ENCODE measurements around the gene KCNK17. TPM values are rescaled to one million over a fixed set of nuclear protein-coding genes. Genes with fewer than 3 reads are reported as not detected.
A peak's percentile ranks its signal among the peaks of the same experiment; 100 is the strongest.

KCNK17 gene
- total RNA-seq, 2 experiments from 2014 or later, result not detected

DNA sequence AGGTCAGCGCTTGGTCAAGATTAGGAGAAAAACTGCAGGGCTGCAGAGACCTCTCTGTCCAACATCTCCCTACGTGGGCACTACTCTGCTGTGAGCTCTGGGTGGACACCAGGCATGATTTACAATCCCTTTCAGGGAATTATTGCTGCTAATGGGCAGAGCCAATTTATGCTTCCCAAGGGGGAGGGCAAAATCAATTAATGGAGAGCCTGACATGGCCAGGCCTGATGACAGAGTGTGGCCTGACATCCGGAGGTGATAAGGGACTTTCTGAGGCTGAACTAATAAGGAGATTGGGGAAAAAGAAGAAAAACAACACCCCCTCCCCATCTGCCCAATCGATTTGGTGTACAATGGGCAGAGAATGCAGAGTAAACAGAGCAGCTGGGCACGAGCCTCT, 13.3 kb upstream of the KCNK17 start:
- H3K36me3 Mint-ChIP-seq, result no peaks in the 10 kb centered on the region
- POLR2A ChIA-PET, result no interaction called here
- no peaks in the 10 kb centered on the region for H3K9me3 Mint-ChIP-seq
- no peak overlapping the region for H3K4me3 Mint-ChIP-seq
- DNase-seq (no peak), ATAC-seq (ENCODE audit: low read depth) (no peak)
- peaks cover 17% of the 10 kb centered on the region for H3K27me3 Mint-ChIP-seq
- H3K27ac Mint-ChIP-seq, result no peak overlapping the region
- no peaks in the 10 kb centered on the region for H3K4me1 Mint-ChIP-seq

DNA sequence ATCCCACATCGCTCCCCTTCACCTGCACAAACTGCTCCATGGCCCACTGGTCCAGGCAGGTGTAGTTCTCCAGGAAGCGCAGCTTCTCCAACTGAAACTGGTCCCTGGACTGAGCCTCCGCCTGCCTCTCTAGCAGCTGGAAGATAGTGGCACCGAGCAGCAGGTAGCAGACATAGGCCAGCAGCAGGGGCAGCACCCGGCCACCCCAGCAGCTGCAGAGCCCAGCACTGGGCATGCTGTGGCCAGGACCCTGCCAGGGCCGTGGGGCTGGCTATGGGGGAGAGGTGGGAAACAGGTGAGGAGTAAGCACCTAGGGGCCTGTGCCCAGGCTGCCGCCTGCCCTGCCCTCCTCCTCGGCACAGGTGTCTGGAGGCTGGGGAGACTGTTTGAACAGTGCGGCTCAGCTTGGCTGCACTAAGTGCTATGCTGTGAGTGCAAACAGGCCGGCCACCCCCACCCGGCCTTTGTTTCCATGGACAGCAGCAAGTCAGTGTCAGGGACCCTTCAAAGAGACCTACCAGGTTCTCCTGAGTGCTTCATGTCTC, 8.2 kb upstream of the KCNK17 start, which contains the start of gene KCNK16:
TSS of gene KCNK16 (minus strand) at position 397 of the 545 bp plus-strand sequence. CDS start at position 235, 162 bp downstream.
- H3K4me3 Mint-ChIP-seq, result no peak within 1 kb of the TSS
- POLR2A ChIA-PET, result no interaction called here
- no peak within 1 kb of the TSS for H3K27ac Mint-ChIP-seq
- ATAC-seq (ENCODE audit: low read depth) (no peak), DNase-seq (no peak)
- no peaks in the 10 kb centered on the region for H3K36me3 Mint-ChIP-seq
- peaks cover 14% of the 10 kb centered on the region for H3K27me3 Mint-ChIP-seq
- H3K4me1 Mint-ChIP-seq, result no peaks in the 10 kb centered on the region
- H3K9me3 Mint-ChIP-seq, result no peaks in the 10 kb centered on the region

DNA sequence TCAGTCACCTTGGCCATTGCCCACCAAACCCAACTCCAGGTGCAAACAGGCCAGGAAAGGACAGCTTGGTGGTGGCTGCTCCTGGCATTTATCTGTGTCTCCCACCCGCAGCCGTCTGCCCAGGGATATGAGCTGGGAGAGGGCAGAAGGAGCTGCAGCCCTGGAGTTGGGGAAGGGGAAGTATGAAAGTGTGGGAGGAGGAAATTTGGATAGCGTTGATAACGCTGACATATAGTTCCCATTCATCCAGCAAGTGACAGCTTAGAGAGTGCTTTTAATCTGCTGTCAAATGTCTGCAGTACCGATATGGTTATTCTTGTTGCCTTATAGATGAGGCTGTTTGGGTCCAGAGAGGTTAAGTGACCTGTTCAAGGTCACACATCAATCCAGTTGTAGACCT, 7.5 kb upstream of the KCNK17 start:
- H3K27me3 Mint-ChIP-seq, result peaks cover 17% of the 10 kb centered on the region
- H3K27ac Mint-ChIP-seq, result no peak overlapping the region
- DNase-seq (no peak), ATAC-seq (ENCODE audit: low read depth) (no peak)
- no peak overlapping the region for H3K4me3 Mint-ChIP-seq
- POLR2A ChIA-PET, result no interaction called here
- no peaks in the 10 kb centered on the region for H3K4me1 Mint-ChIP-seq
- no peaks in the 10 kb centered on the region for H3K36me3 Mint-ChIP-seq
- no peaks in the 10 kb centered on the region for H3K9me3 Mint-ChIP-seq

DNA sequence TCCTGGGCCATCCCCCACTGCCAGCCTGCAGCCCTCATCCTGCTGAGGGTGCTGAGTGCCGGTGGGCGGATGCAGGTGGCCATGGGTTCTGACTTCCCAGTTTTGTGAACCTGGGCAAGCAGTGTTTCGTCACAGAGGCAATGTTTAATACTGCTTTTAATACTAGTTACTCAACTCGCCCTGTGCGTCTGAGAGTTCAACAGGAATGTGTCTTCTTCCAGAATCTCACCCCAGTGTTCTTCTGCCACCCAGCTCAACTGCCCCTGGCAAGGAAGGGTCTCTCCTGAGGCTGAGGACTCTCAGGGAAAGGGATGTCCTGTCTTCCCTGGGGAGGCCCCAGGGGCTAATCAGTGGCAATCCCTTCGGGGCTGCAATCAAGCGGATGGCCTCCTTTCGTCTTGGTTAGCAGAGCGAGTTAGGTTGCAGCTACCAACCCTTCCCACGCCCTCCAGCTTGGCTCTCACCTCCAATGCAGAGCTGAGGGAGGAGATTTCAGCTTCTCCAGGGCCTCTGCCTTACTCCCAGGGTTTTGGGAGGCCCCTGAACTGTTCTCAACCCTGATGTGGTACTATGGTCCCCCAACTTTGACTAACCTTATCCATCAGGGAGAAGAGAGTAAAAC, 6.3 kb upstream of the KCNK17 start:
- Mint-ChIP-seq H3K27me3 (peaks cover 22% of the 10 kb centered on the region), H3K27ac (no peak overlapping the region), H3K9me3 (no peaks in the 10 kb centered on the region), H3K4me1 (no peaks in the 10 kb centered on the region), H3K36me3 (no peaks in the 10 kb centered on the region), H3K4me3 (no peak overlapping the region)
- ATAC-seq (ENCODE audit: low read depth), result no peak
- POLR2A ChIA-PET, result no interaction called here
- no peak for DNase-seq

DNA sequence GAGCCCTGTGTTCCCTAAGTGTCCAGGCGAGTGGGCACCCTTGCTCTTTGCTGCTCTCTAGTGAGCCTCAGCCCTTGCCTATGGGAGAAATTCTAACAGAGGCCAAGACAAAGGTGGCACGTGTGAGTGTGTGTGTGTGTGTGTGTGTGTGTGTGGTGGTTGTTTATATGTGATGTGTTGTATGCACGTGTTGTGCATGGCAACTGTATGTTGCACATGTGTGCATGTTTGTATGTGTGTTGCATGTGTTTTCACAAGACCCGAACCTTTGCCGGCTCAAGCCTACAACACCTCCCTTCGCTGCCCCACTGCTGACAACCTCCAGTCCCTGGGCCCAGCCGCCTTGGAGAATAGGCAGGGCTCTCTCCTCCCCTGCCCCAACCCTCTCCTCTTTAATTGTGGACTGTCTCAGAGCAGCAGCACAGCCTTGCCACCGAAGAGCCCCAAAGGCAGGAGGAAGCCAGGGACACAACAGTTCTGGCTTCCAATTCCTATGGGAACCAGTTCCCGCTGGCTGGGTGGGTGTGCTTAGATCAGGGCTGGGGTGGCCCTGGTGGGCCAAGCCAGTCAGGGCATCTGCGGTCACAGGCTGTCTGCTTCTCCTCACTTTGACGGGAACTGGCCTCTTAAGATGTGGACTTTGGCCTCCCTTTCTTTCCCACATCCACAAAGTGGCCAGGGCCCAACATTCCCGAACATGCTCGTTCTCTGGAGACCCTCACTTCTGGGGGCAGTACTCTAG, 5.6 kb upstream of the KCNK17 start:
- Mint-ChIP-seq H3K27ac (no peak overlapping the region), H3K27me3 (peaks cover 25% of the 10 kb centered on the region), H3K4me1 (no peaks in the 10 kb centered on the region), H3K4me3 (no peak overlapping the region), H3K9me3 (no peaks in the 10 kb centered on the region), H3K36me3 (no peaks in the 10 kb centered on the region)
- DNase-seq (no peak), ATAC-seq (ENCODE audit: low read depth) (no peak)
- POLR2A ChIA-PET, result no interaction called here

DNA sequence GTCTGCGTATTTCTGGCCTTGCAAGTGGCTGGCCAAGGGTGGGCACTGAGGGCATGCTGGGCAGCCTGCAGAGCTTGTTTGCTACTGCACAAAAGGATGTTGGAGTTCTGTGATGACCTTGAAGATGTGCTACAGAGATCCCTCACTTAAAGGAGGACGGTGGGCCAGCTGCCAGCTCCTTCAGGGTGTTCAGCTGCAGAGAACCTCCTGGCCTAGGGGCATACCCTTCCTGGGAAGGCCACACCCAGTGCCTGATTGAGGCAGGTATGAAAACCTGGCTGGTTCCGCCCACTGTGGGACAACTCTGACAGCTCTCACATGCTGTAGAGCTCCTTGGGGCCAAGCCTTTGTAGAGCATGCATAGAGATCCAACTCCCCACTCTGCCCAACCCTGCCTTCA, 3.0 kb upstream of the KCNK17 start:
- ATAC-seq (ENCODE audit: low read depth), result no peak
- POLR2A ChIA-PET, result no interaction called here
- Mint-ChIP-seq H3K27ac (no peak overlapping the region), H3K9me3 (no peaks in the 10 kb centered on the region), H3K36me3 (no peaks in the 10 kb centered on the region), H3K4me1 (peaks cover 1% of the 10 kb centered on the region), H3K4me3 (no peak overlapping the region), H3K27me3 (peaks cover 46% of the 10 kb centered on the region)
- DNase-seq, result no peak

DNA sequence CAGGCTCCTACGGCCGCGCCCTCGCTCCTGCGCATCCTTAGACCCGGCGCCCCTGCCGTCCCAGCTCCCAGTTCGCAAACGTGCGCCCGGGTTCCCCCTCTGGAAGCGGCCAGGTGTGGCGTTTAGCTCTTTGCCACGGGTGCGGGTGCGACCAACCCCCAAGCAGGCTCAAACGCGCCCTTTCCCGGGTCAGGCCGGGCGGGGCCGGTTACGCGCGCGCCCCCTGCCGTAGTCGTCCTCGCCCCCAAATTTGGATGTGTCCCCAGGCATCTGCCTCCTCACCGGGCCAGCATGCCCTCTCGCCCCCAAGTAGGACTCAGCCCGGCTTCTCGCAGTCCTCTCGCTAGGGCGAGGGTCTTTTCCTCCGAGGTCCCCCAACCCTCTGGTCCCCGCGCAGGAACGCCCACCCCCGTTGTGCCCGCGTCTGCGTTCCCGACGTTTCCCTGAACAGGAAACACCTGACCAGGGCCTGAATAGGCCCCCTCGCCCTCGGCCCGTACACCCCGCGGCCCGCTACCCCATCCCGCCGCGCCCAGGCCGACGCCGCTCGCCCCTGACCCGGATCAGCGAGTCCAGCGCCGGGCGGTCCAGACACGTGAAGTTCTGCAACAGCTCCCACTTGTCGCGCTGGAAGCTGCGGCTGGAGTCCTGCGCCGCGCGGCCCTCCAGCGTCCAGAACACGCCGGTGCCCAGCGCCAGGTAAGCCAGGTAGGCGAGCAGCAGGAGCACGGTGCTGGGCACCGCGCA, 520 bp downstream of the KCNK17 start:
- H3K27me3 Mint-ChIP-seq, result peaks cover 52% of the 10 kb centered on the region
- H3K27ac Mint-ChIP-seq, result no peak overlapping the region
- ATAC-seq (ENCODE audit: low read depth) (peak; percentile 16), DNase-seq (peak; percentile 45)
- peaks cover 1% of the 10 kb centered on the region for H3K4me1 Mint-ChIP-seq
- H3K9me3 Mint-ChIP-seq, result no peaks in the 10 kb centered on the region
- H3K4me3 Mint-ChIP-seq, result peak overlapping the region; percentile 50
- POLR2A ChIA-PET, result no interaction called here
- no peaks in the 10 kb centered on the region for H3K36me3 Mint-ChIP-seq

DNA sequence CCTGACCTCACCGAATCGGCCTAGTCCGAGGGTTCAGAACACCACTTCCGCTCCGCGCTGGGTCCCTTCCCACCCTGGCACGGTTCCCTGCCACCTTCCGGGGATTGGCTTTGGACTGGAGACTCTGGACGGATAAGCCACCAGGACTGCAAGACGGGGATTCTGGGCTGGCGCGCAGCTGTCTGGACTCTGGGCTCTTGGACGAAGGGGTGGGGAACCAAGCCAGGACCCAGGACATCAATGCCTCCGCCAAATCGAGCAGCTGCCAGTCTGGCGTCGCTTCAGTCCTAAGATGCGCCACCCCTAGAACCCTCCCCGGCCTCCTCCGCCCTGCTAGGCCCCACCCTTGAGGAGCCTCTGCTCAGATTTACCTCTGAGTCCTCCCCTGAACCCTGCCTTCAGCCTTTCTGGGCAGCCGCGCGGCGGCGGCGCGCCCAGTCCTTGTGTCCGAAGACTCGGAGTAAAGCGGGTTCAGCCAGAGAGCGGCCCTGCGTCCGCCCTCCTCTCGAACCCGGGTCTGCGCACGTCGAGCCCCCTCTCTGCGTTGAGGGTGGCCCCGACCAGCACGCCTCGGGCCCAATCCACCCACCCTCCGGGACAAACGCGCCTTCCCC, 1.2 kb downstream of the KCNK17 start:
- peak overlapping the region; percentile 24 for H3K4me3 Mint-ChIP-seq
- no peaks in the 10 kb centered on the region for H3K9me3 Mint-ChIP-seq
- POLR2A ChIA-PET, result no interaction called here
- DNase-seq (no peak), ATAC-seq (ENCODE audit: low read depth) (no peak)
- peaks cover 52% of the 10 kb centered on the region for H3K27me3 Mint-ChIP-seq
- no peak overlapping the region for H3K27ac Mint-ChIP-seq
- no peaks in the 10 kb centered on the region for H3K36me3 Mint-ChIP-seq
- peaks cover 1% of the 10 kb centered on the region for H3K4me1 Mint-ChIP-seq

DNA sequence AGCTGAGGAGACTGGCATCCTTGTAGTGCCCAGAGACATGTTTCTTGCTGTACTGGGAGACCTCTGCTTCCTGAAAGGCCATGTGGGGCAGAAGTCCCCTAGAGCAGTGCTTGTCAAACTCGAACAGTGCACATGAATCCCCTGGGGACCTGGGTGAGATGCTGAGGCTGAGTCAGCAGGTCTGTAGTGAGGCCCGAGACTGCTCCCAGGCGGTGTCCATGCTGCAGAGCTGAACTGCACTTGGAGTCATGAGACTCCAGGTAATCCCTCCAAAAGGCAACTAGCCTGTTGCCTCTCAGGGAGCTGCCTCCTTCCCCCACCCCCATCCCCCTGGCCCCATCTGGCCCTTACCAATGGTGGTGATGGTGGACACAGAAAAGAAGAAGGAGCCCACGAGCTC, 3.7 kb downstream of the KCNK17 start:
- Mint-ChIP-seq H3K27ac (no peak overlapping the region), H3K4me1 (peaks cover 1% of the 10 kb centered on the region), H3K4me3 (no peak overlapping the region), H3K9me3 (no peaks in the 10 kb centered on the region), H3K27me3 (peaks cover 44% of the 10 kb centered on the region), H3K36me3 (no peaks in the 10 kb centered on the region)
- no peak for ATAC-seq (ENCODE audit: low read depth)
- DNase-seq, result no peak
- POLR2A ChIA-PET, result no interaction called here

DNA sequence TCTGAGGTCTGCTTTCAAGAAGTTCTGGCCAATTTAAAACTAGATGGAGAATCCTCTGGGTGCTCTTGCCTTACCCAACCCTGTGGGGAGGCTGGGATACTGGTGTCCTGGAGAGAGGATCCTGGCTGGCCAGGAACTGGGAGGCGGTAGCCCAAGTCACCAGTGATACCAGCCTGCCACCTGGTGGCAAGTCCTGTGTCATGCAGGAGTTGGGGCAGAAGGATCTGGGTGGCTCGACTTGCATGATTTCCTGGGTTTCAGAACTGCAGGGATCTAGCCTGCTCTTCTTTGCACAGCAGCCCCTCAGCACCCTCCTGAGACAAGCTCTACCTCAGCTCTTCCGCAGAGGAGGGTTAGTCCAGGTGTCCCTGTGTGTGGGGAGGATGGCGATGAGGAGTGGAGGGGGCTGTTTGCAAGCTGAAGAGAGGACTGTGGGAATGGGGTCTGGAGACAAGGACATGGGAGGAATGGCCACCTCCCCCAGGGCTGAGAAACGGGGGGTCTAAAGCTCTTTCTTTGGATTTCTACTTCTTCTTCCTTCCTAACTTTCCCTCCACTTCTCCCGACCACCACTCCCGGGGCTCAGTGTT, 4.2 kb downstream of the KCNK17 start:
- no peak overlapping the region for H3K27ac Mint-ChIP-seq
- no peak overlapping the region for H3K4me3 Mint-ChIP-seq
- H3K4me1 Mint-ChIP-seq, result peaks cover 1% of the 10 kb centered on the region
- ATAC-seq (ENCODE audit: low read depth) (no peak), DNase-seq (peak; percentile 70)
- POLR2A ChIA-PET, result no interaction called here
- H3K36me3 Mint-ChIP-seq, result no peaks in the 10 kb centered on the region
- peaks cover 39% of the 10 kb centered on the region for H3K27me3 Mint-ChIP-seq
- H3K9me3 Mint-ChIP-seq, result no peaks in the 10 kb centered on the region

DNA sequence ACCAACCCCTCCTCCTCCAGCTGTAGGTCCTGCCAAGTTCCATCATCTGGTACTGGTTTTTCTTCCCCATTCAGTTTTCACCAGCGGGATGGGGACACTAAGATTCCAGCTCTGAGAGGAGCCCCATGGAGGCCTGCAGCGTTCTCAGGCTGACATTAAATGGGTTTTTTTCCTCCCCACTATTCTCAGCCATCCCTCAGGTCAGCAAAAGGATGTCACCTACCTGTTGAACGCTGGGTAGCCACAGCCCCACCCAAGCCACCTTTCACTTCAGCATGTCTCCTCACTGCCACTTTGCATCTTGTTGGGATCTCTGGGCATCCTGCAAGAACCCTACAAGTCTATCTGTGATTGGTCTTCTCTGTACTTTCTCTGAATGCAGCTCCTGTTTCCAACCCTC, 6.8 kb downstream of the KCNK17 start:
- Mint-ChIP-seq H3K4me3 (no peak overlapping the region), H3K9me3 (no peaks in the 10 kb centered on the region), H3K4me1 (peaks cover 5% of the 10 kb centered on the region), H3K27ac (no peak overlapping the region), H3K36me3 (no peaks in the 10 kb centered on the region), H3K27me3 (peaks cover 16% of the 10 kb centered on the region)
- ATAC-seq (ENCODE audit: low read depth) (no peak), DNase-seq (no peak)
- POLR2A ChIA-PET, result no interaction called here

DNA sequence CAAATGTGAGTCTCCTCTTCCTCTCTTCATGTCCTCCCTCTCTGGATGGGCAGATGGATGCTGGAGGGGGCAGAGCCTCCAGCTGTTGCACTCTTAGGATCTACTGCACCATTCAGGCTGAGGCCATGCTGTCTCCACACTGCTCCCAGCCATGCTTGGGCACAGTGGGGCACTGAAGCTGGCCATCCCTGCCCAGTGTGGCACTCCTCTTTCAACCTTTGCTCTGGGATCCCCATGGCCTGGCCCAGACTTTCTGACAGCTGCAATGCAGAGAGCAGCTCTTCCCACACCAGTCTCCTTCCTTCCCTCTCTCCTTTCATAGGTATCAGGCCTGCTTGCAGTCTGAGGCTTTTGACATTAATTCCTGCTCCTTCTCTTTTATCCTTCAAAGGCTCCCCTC, 9.3 kb downstream of the KCNK17 start:
- Mint-ChIP-seq H3K4me1 (peaks cover 7% of the 10 kb centered on the region), H3K27me3 (peaks cover 2% of the 10 kb centered on the region), H3K9me3 (no peaks in the 10 kb centered on the region), H3K4me3 (no peak overlapping the region), H3K27ac (peak overlapping the region; percentile 14), H3K36me3 (no peaks in the 10 kb centered on the region)
- DNase-seq (no peak), ATAC-seq (ENCODE audit: low read depth) (no peak)
- POLR2A ChIA-PET, result no interaction called here
